HG03378 (cell line): ENCODE measurements around the gene SYTL3.
"Not testable (repeated sequence)": the region's sequence is repeated elsewhere in the genome, so short reads cannot be mapped to it uniquely, and the experiment has no call there.

Source experiments
- ATAC-seq: cut with Tn5 transposase; IDR thresholded peaks from one replicate; pipeline ENCODE4 v1.9.1; 2021; ENCODE audit warnings: mild to moderate bottlenecking, moderate library complexity; ENCODE audit not compliant: unreplicated experiment

Gene SYTL3

GRCh38 chr6:158661156-158661685 lies 11.4 kb downstream of the SYTL3 start:
- ATAC-seq: no peak

DNA sequence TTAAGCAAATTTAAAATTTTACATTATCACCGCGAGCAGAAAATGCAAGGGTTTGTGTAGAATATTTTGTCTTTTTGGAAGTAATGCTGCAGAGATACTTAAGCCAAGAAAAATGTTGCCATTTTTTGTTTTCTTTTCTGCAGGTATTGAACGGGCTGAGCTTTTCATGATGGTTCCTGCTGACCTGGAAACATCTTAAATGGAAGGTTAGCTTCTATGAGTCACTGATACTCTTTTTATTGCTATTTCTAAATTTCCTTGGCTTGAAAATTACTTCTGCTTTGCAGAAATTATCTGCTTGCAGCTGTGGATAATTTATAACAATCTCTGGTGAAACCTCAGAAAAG lies 12.7 kb downstream of the SYTL3 start:
- ATAC-seq: no peak

DNA sequence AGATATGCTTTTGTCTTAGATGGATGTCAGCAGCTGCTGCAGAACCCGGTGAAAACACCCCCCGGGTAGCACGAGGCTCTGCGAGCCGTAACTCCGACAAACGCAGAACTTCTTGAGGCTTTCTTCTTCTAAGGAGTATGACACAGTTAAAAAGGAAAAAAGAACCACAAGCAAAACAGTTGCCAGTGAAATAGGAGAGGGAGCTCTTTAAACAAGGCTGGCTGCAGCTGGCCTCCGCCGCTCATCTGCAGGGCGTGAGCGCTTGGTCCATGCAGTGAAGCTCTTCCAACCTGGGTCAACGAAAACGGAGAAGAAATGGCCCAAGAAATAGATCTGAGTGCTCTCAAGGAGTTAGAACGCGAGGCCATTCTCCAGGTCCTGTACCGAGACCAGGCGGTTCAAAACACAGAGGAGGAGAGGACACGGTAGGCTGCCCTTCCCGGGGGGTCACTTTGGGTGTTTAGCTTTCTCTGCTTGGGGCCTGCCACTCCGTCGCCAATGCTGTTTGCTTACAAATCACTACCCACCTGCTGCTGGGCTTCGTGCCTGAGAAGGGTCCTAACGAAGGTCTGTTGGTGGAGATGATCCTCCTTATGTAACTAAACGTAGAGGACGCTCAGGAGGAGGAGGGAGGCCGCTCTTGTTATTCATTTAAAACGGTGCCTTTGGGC lies 13.2 kb downstream of the SYTL3 start:
- ATAC-seq: no peak

- ATAC-seq: no peak
Observed at GRCh38 chr6:158663625-158664165, 13.8 kb downstream of the SYTL3 start.

DNA sequence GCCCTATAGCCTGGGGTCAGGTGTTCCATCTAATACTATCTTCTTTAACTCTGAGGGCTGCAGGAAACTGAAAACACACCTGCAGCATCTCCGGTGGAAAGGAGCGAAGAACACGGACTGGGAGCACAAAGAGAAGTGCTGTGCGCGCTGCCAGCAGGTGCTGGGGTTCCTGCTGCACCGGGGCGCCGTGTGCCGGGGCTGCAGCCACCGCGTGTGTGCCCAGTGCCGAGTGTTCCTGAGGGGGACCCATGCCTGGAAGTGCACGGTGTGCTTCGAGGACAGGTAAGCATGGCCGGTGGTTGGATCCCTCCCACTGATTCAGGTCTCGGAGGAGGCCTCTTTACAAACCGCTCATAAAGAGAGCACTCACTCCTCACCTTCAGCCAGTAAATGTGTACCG lies 15.5 kb downstream of the SYTL3 start:
- no peak for ATAC-seq

GRCh38 chr6:158666628-158667359 lies 16.9 kb downstream of the SYTL3 start:
- no peak for ATAC-seq

DNA sequence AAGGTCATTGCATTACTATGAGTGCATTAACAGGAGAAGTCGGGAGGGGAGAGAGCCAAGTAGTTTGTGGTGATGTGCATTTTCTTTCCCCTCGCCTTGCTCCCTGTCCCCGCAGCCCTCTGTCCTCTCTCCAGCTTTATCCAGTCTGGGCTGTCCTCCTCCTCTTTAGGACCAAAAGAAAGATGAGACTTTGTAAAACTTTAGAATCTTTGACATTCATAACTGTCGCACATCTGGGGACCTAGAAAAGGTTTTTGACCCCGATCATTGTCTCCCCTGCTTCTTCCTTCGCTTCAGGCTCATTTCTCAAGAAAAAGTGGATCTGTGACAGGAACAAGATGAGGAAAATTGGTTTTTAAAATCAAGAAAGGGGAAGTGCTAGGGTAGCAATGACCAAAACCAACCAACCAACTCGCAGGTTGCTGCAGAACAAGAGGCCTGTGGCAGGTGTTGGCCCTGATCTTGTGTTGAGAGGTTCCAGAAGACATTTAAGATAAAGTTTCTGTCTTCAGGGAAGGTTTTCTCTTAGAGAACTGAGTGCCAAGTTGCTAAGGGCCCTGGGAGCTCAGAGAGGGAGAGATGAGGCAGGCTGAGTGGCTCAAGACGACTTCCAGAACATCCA lies 17.6 kb downstream of the SYTL3 start:
- no peak for ATAC-seq

GRCh38 chr6:158668707-158669103 lies 18.9 kb downstream of the SYTL3 start:
- ATAC-seq: no peak

- no peak for ATAC-seq
Observed at GRCh38 chr6:158669145-158670035, 19.5 kb downstream of the SYTL3 start.

GRCh38 chr6:158672119-158672518 lies 22.3 kb downstream of the SYTL3 start:
- ATAC-seq: not testable (repeated sequence)

- ATAC-seq: no peak
Observed at GRCh38 chr6:158672726-158673125, 22.9 kb downstream of the SYTL3 start.

- ATAC-seq: no peak
Observed at GRCh38 chr6:158674342-158675131, 24.7 kb downstream of the SYTL3 start.

- ATAC-seq: not testable (repeated sequence)
Observed at GRCh38 chr6:158677094-158677493, 27.2 kb downstream of the SYTL3 start.

- ATAC-seq: no peak
Observed at GRCh38 chr6:158677906-158678578, 28.2 kb downstream of the SYTL3 start.

GRCh38 chr6:158680015-158680414 lies 30.2 kb downstream of the SYTL3 start:
- ATAC-seq: no peak

- ATAC-seq: no peak
Observed at GRCh38 chr6:158680481-158680880, 30.6 kb downstream of the SYTL3 start.

GRCh38 chr6:158684311-158684710 lies 34.5 kb downstream of the SYTL3 start:
- ATAC-seq: no peak

GRCh38 chr6:158684745-158685324 lies 35.0 kb downstream of the SYTL3 start:
- no peak for ATAC-seq

GRCh38 chr6:158686311-158686710 lies 36.5 kb downstream of the SYTL3 start:
- ATAC-seq: no peak
